Spleen (tissue), 7 donors: ENCODE measurements around the gene OBSCN.

ENCODE experiments used
- POLR2A ChIP-seq, 3 donors: fragments of 450-650 bp; IDR thresholded peaks; one replicate each; pipeline ENCODE4 v1.5.1; 2017; ENCODE audit warnings: antibody characterized with exemption in 3 of 3, mild to moderate bottlenecking in 1 of 3
- TF ChIP-seq, protein P1 (sequence below), 11 experiments: fragments of 200-600 bp in 7 of 11; fragments of 450-650 bp in 4 of 11; sonication (generic) in 4 of 11; IDR thresholded peaks in 8 of 11; conservative IDR thresholded peaks in 3 of 11; 1 replicate in 7 of 11; 2 replicates in 4 of 11; pipeline versions ENCODE4 v1.4.0 to v1.8.0; 2016 to 2021; ENCODE audit warnings: antibody characterized with exemption in 11 of 11, inconsistent platforms in 4 of 11, mild to moderate bottlenecking in 1 of 11
- donor health status: DM: no; HTN: no; CAD: no; lungs with moderate emphysema.
- donor health status: DM: no; HTN: no; CAD: no.
- donor health status: DM: no; HTN: no; CAD: no.

GRCh38 chr1:228292609-228292911 is 84.7 kb downstream of the OBSCN start:
- TF ChIP-seq, protein P1, sequence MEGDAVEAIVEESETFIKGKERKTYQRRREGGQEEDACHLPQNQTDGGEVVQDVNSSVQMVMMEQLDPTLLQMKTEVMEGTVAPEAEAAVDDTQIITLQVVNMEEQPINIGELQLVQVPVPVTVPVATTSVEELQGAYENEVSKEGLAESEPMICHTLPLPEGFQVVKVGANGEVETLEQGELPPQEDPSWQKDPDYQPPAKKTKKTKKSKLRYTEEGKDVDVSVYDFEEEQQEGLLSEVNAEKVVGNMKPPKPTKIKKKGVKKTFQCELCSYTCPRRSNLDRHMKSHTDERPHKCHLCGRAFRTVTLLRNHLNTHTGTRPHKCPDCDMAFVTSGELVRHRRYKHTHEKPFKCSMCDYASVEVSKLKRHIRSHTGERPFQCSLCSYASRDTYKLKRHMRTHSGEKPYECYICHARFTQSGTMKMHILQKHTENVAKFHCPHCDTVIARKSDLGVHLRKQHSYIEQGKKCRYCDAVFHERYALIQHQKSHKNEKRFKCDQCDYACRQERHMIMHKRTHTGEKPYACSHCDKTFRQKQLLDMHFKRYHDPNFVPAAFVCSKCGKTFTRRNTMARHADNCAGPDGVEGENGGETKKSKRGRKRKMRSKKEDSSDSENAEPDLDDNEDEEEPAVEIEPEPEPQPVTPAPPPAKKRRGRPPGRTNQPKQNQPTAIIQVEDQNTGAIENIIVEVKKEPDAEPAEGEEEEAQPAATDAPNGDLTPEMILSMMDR (IDR thresholded peaks at IDR 0.05 in 8 of 11, conservative IDR thresholded peaks at IDR 0.05 in 3 of 11) = no peak
- TF ChIP-seq POLR2A (IDR thresholded peaks at IDR 0.05) = no peak
